ENCODE measurements around the gene CARMIL1. TPM values are rescaled to one million over a fixed set of nuclear protein-coding genes. Genes with fewer than 3 reads are reported as not detected.

The CARMIL1 gene
- total and polyA plus RNA-seq, 12 donors = 9.2 to 36.2 (median 14.5) TPM

DNA sequence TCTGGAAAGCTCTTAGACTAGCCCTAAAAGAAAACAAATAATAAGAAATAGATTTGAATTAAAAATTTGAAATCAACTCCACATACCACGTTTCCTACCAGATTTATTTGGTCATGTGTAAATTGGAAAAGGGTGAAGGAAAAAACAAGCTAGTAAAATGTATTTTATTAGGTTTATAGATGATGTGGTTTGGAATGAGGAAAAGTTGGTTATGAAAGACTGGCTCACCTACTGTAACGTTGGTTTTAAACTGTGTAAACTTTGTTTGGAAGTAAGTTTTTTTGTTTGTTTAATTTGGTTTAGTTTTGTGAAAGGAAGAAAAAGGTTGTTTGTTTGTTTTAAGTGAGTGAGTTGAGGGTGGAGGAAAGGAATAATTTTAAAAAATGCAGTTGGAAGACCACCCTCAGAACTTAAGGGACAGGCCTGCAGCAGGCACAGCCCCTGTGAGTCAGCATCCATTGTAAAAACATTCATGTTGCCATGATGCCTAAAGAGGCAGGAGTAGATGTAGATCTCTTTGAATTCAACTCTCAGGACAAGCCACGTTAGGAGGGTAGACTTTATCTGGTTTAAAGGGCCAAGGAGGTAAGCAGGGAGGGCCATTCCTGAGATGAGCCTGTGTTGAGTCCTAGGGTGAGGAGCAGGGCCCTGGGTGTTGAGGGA is 279.1 kb downstream of the CARMIL1 start:
- Histone ChIP-seq H3K27me3 (no peaks in the 10 kb centered on the region), H3K4me3 (no peak overlapping the region), H3K27ac (no peak overlapping the region), H3K36me3 (replicated peaks in 1 of 2) (no peaks in the 10 kb centered on the region), H3K4me1 (replicated peaks in 1 of 2) (no peaks in the 10 kb centered on the region), H3K9me3 (replicated peaks in 1 of 3) (no peaks in the 10 kb centered on the region)
- intact Hi-C loops (cut with DNase I) = loop anchor here in 1 of 2 donors (5.0 kb wide), 1 partner anchor 291 kb away; no protein-coding TSS in a partner anchor
- 82 to 89% (median 87%) methylated on average over 3 of the region's 3 CpGs for WGBS, 4 donors
- no peak for DNase-seq
- TF ChIP-seq POLR2A (IDR thresholded peaks at IDR 0.05) = no peak
- TF ChIP-seq, protein P1, sequence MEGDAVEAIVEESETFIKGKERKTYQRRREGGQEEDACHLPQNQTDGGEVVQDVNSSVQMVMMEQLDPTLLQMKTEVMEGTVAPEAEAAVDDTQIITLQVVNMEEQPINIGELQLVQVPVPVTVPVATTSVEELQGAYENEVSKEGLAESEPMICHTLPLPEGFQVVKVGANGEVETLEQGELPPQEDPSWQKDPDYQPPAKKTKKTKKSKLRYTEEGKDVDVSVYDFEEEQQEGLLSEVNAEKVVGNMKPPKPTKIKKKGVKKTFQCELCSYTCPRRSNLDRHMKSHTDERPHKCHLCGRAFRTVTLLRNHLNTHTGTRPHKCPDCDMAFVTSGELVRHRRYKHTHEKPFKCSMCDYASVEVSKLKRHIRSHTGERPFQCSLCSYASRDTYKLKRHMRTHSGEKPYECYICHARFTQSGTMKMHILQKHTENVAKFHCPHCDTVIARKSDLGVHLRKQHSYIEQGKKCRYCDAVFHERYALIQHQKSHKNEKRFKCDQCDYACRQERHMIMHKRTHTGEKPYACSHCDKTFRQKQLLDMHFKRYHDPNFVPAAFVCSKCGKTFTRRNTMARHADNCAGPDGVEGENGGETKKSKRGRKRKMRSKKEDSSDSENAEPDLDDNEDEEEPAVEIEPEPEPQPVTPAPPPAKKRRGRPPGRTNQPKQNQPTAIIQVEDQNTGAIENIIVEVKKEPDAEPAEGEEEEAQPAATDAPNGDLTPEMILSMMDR (IDR thresholded peaks at IDR 0.05) = no peak

DNA sequence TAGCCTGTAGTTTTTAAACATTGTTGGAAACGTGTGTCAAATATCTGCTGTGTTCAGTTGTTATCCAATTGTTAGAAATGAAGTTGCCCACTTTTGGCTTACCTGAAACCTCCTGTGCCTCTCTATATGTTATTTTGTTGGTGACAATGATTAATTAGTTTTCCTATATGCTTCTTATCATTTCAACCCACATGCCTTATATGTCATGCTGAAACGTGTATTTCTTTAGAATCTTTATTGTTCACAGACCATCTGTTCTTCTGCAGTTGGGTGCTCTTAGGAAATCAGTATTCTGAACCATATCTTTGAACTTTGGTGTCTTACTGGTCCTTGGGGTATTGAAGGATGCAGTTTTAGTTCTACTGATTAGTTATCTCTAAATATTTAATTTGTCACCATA is 281.7 kb downstream of the CARMIL1 start:
- H3K4me3 ChIP-seq = no peak overlapping the region
- no peaks in the 10 kb centered on the region for H3K4me1 ChIP-seq (replicated peaks in 1 of 2)
- TF ChIP-seq, protein P1 (IDR thresholded peaks at IDR 0.05) = no peak
- no peak for TF ChIP-seq POLR2A (IDR thresholded peaks at IDR 0.05)
- H3K27me3 ChIP-seq = no peaks in the 10 kb centered on the region
- 69 to 76% (median 73%) methylated on average over 2 of the region's 2 CpGs for WGBS, 4 donors
- no peak for DNase-seq
- H3K27ac ChIP-seq = no peak overlapping the region
- no peaks in the 10 kb centered on the region for H3K9me3 ChIP-seq (replicated peaks in 1 of 3)
- intact Hi-C loops (cut with DNase I) = no loop called here
- no peaks in the 10 kb centered on the region for H3K36me3 ChIP-seq (replicated peaks in 1 of 2)

DNA sequence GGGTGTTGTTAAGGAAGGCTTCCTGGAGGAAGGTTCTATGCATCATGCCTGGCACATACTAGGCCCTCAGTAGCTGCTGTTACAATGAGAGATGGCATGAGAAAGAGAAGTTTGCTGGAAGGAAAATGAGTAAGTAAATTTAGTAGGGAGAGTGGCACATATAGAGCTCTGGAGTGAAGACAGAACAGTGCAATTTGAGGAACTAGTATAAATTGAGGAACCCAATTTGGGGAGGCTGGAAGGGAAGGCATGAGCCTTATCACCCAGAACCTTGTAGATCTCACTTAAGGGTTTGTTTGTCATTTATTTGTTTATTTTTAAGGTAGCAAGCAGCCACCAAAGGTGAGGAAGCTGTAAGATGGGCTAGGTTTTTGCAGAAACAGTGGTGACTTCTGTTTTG is 285.8 kb downstream of the CARMIL1 start:
- H3K4me3 ChIP-seq = no peak overlapping the region
- H3K9me3 ChIP-seq (replicated peaks in 1 of 3) = no peaks in the 10 kb centered on the region
- no peak overlapping the region for H3K27ac ChIP-seq
- no peak for TF ChIP-seq POLR2A (IDR thresholded peaks at IDR 0.05)
- TF ChIP-seq, protein P1 (IDR thresholded peaks at IDR 0.05) = no peak
- H3K36me3 ChIP-seq (replicated peaks in 1 of 2) = no peaks in the 10 kb centered on the region
- DNase-seq = no peak
- H3K27me3 ChIP-seq = no peaks in the 10 kb centered on the region
- H3K4me1 ChIP-seq (replicated peaks in 1 of 2) = no peaks in the 10 kb centered on the region
- intact Hi-C loops (cut with DNase I) = no loop called here

DNA sequence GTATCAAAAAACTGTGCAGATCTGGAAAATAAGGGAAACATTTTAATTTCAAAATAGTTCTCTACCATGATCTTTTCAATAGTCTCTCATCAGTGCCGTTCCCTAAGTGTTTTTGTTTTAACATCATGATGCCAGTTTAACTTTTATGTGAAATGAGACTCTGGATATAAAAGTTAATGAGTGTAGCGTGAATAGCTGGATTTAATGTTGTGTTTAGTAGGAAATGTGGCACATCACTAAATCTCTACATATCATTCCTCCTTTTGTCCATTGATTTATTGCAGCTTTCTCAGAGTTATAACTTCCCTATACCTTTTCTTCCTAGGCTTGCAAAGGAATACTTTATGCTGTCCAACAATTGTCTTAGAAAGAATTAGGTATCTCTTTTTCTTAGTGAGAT is 291.4 kb downstream of the CARMIL1 start:
- intact Hi-C loops (cut with DNase I) = no loop called here
- TF ChIP-seq POLR2A (IDR thresholded peaks at IDR 0.05) = no peak
- TF ChIP-seq, protein P1 (IDR thresholded peaks at IDR 0.05) = no peak
- Histone ChIP-seq H3K27ac (no peak overlapping the region), H3K9me3 (replicated peaks in 1 of 3) (no peaks in the 10 kb centered on the region), H3K4me3 (no peak overlapping the region), H3K4me1 (replicated peaks in 1 of 2) (no peaks in the 10 kb centered on the region), H3K36me3 (replicated peaks in 1 of 2) (no peaks in the 10 kb centered on the region), H3K27me3 (no peaks in the 10 kb centered on the region)
- 69 to 79% (median 78%) methylated on average over 2 of the region's 2 CpGs for WGBS, 4 donors
- DNase-seq = no peak
